Middle frontal gyrus (tissue), 1 donor: ENCODE measurements around the gene CAPN13.

ENCODE experiments used
- DNase-seq: peaks from one replicate; pipeline ENCODE4 v3.0.0-alpha.2; 2015; ENCODE audit warnings: low spot score; ENCODE audit errors: extremely low spot score

Gene CAPN13

GRCh38 chr2:30765191-30765590 lies 42.1 kb downstream of the CAPN13 start:
- DNase-seq, result no peak

- no peak for DNase-seq
These were observed 43.0 kb downstream of the CAPN13 start for GRCh38 chr2:30764021-30764800.

- DNase-seq, result no peak
These were observed 44.0 kb downstream of the CAPN13 start for GRCh38 chr2:30763151-30763660.

GRCh38 chr2:30761226-30761625 lies 46.0 kb downstream of the CAPN13 start:
- no peak for DNase-seq

- no peak for DNase-seq
These were observed 47.8 kb downstream of the CAPN13 start for GRCh38 chr2:30759481-30759880.

- DNase-seq, result no peak
These were observed 49.0 kb downstream of the CAPN13 start for GRCh38 chr2:30758191-30758651.

GRCh38 chr2:30757749-30758148 lies 49.5 kb downstream of the CAPN13 start:
- DNase-seq, result no peak

GRCh38 chr2:30756971-30757370 lies 50.3 kb downstream of the CAPN13 start:
- DNase-seq, result no peak

GRCh38 chr2:30756051-30756719 lies 51.1 kb downstream of the CAPN13 start:
- DNase-seq, result no peak

- no peak for DNase-seq
These were observed 53.6 kb downstream of the CAPN13 start for GRCh38 chr2:30753630-30754029.

- no peak for DNase-seq
These were observed 54.4 kb downstream of the CAPN13 start for GRCh38 chr2:30752811-30753210.

- DNase-seq, result no peak
These were observed 60.0 kb downstream of the CAPN13 start for GRCh38 chr2:30747206-30747605.

GRCh38 chr2:30744823-30745222 lies 62.4 kb downstream of the CAPN13 start:
- no peak for DNase-seq

- no peak for DNase-seq
These were observed 65.7 kb downstream of the CAPN13 start for GRCh38 chr2:30741576-30741975.

- no peak for DNase-seq
These were observed 68.9 kb downstream of the CAPN13 start for GRCh38 chr2:30738141-30738911.

- no peak for DNase-seq
These were observed 70.0 kb downstream of the CAPN13 start for GRCh38 chr2:30737326-30737610.

- DNase-seq, result no peak
These were observed 70.6 kb downstream of the CAPN13 start for GRCh38 chr2:30736461-30737325.

- DNase-seq, result no peak
These were observed 73.2 kb downstream of the CAPN13 start for GRCh38 chr2:30733876-30734520.

GRCh38 chr2:30732876-30733275 lies 74.4 kb downstream of the CAPN13 start:
- no peak for DNase-seq

- no peak for DNase-seq
These were observed 74.9 kb downstream of the CAPN13 start for GRCh38 chr2:30732376-30732775.

GRCh38 chr2:30731706-30732105 lies 75.5 kb downstream of the CAPN13 start:
- DNase-seq, result no peak
